ENCODE results near the gene FBXW5. TPM values are rescaled to one million over a fixed set of nuclear protein-coding genes. Genes with fewer than 3 reads are reported as not detected.

FBXW5 gene
- total RNA-seq, 1 donor from 2014 or later = 421 TPM

DNA sequence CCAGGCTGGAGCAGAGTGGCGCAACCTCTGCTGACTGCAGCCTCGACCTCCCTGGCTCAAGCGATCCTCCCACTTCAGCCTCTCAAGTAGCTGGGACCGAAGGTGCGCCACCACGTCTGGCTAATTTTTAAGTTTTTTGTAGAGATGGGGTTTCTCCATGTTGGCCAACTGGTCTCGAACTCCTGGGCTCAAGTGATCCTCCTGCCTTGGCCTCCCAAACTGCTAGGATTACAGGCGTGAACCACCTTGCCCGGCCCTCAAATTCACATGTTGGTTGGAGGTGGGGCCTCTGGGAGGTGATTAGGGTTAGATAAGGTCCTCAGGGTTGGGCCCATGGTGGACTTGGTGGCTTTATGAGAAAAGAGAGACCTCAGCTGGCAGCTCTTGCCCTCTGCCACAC lies 17.6 kb upstream of the FBXW5 start:
- H3K27ac ChIP-seq = peak overlapping the region in 1 of 2 donors; percentile 55
- no peak overlapping the region for H3K4me3 ChIP-seq
- TF ChIP-seq CTCF (IDR thresholded peaks at IDR 0.05) = no peak
- no peaks in the 10 kb centered on the region for H3K36me3 ChIP-seq
- no peak for DNase-seq (ENCODE audit: low spot score in 2 of 2)
- intact Hi-C loops (cut with DNase I) = no loop called here
- no peaks in the 10 kb centered on the region for H3K27me3 ChIP-seq
- H3K9me3 ChIP-seq = no peaks in the 10 kb centered on the region
- peaks cover 5 to 14% of the 10 kb centered on the region in 2 donors for H3K4me1 ChIP-seq

DNA sequence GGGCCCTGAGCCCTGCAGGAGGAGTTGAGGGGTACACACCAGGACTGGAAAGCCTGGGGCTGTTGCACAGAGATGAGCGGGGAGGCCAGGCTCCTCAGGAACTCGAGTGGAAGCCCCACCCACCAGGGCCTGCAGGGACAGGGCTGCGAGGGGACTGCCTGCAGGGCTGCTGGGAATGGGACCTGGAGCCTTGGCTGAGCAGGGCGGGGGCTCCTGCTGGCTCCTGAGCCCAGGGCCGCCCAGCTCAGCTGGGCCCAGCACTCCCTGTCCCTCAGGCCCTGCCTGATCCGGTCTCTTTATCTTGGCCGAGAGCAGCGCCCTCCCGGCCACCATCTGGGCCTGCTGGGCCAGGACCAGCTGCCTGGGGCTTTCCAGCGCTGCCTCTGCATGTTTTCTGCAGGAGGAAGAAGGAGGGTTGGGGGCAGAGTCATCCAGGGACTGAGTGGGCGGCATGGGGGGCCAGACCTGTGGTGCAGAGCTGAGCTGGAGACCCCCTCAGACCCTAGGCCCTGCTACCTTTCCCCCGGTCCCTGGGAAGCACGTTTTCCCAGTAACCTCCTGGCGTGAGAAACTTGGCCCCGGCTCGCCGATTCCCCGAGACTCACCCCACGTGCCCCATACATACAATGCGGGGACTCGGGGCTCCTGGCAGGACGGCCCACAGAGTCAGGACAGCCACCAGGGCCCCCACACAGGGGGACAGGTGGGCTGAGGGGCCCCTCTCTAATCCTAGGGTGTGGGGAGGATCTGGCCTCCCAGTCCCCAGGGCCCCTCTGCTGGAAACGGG lies 16.9 kb upstream of the FBXW5 start:
- DNase-seq (ENCODE audit: low spot score in 2 of 2) = no peak
- no peaks in the 10 kb centered on the region for H3K36me3 ChIP-seq
- intact Hi-C loops (cut with DNase I) = no loop called here
- H3K27me3 ChIP-seq = no peaks in the 10 kb centered on the region
- peak overlapping the region; percentile 54 to 55 for H3K27ac ChIP-seq
- H3K4me1 ChIP-seq = peaks cover 5 to 14% of the 10 kb centered on the region in 2 donors
- TF ChIP-seq CTCF (IDR thresholded peaks at IDR 0.05) = no peak
- no peaks in the 10 kb centered on the region for H3K9me3 ChIP-seq
- H3K4me3 ChIP-seq = no peak overlapping the region

DNA sequence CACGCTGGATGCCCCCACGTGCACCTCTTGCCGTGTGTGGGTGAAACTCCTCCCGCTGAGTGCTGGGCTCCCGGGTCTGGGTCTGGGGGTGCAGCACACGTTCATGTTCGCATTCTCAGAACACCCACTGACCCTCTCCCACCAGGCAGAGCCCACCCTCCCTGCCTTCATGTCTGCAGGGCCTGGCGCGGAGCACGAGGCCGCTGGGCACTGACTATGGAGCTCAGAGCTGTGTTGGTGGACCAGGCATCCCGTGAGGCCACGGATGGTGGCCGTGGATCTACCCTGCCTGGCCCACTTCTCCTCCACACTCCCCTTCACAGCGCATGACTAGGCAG lies 16.4 kb upstream of the FBXW5 start:
- peak overlapping the region; percentile 54 to 55 for H3K27ac ChIP-seq
- TF ChIP-seq CTCF (IDR thresholded peaks at IDR 0.05) = no peak
- H3K36me3 ChIP-seq = no peaks in the 10 kb centered on the region
- no peaks in the 10 kb centered on the region for H3K27me3 ChIP-seq
- intact Hi-C loops (cut with DNase I) = no loop called here
- DNase-seq (ENCODE audit: low spot score in 2 of 2) = no peak
- peaks cover 5 to 14% of the 10 kb centered on the region in 2 donors for H3K4me1 ChIP-seq
- H3K9me3 ChIP-seq = no peaks in the 10 kb centered on the region
- no peak overlapping the region for H3K4me3 ChIP-seq

- no peaks in the 10 kb centered on the region for H3K27me3 ChIP-seq
- peak overlapping the region in 1 of 2 donors; percentile 54 for H3K27ac ChIP-seq
- no peaks in the 10 kb centered on the region for H3K9me3 ChIP-seq
- no peak overlapping the region for H3K4me3 ChIP-seq
- intact Hi-C loops (cut with DNase I) = no loop called here
- DNase-seq (ENCODE audit: low spot score in 2 of 2) = no peak
- peaks cover 5 to 14% of the 10 kb centered on the region in 2 donors for H3K4me1 ChIP-seq
- TF ChIP-seq CTCF (IDR thresholded peaks at IDR 0.05) = no peak
- no peaks in the 10 kb centered on the region for H3K36me3 ChIP-seq
Measured at GRCh38 chr9:136960212-136960937, 15.8 kb upstream of the FBXW5 start.

DNA sequence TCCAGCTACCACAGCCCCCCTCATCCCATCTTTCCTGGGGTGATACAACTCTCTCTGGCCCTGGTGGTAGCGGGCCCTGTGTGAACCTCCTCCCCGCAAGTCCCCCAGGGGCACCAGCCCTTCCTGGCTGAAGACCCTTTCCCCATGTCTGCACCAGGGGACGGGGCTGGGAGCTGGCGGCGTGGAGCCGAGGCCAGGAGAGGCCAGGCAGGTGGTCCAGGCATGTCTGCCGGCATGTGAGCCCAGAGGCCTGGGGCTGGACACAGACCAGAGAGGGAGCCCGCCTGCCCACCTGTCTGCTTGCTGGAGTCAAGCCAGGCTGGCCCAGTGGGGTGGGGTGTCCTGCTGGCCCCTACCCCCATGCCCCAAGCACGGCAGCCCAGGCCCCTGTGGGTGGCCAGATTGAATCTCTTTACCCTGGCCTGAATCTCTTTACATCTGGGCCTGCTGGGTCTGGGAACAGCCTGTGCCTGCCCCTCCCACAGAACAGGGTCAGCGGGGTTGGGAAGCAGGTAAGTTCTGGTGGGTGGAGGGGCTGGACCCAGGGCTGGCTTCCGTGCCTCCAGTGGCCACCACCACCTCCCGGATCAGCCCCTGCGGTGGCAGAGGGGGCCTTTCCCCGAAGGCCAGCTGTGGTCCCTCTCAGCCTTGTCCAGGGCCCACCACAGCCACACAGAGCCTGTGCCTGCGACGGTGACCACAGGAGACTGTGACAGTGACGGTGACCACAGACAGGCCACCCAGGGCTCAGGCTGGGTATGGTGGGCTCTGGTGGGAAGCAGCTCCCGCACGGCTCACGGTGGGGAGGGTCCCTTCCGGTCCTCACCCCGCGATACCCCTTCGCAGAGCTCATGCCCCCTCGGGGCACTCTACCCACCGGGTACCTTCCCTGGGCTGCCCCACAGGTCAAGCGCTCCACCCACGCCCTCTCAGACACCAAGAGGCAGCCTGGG lies 14.6 kb upstream of the FBXW5 start:
- Histone ChIP-seq H3K36me3 (no peaks in the 10 kb centered on the region), H3K27ac (no peak overlapping the region), H3K9me3 (no peaks in the 10 kb centered on the region), H3K27me3 (no peaks in the 10 kb centered on the region), H3K4me3 (no peak overlapping the region), H3K4me1 (peaks cover 5 to 14% of the 10 kb centered on the region in 2 donors)
- no peak for TF ChIP-seq CTCF (IDR thresholded peaks at IDR 0.05)
- no peak for DNase-seq (ENCODE audit: low spot score in 2 of 2)
- intact Hi-C loops (cut with DNase I) = no loop called here
